Transverse colon (tissue), 4 donors: ENCODE data around the gene ACVR1. TPM values are rescaled to one million over a fixed set of nuclear protein-coding genes. Genes with fewer than 3 reads are reported as not detected.

Experiments used
- DNase-seq: peaks from one replicate; pipeline ENCODE4 v3.0.0-alpha.2; 2019
- H3K27ac ChIP-seq, 4 donors: fragments of 200-600 bp; sonication (generic); 2 replicates each; pipeline ENCODE4 v1.5.1; 2016 to 2018; ENCODE audit warnings: inconsistent platforms in 4 of 4
- H3K27me3 ChIP-seq: fragments of 200-600 bp; sonication (generic); 2 replicates; pipeline ENCODE4 v1.5.1; 2017; ENCODE audit warnings: inconsistent platforms
- H3K36me3 ChIP-seq, 4 donors: fragments of 200-600 bp; sonication (generic); 2 replicates each; pipeline ENCODE4 v1.5.1; 2017 to 2019; ENCODE audit warnings: inconsistent platforms in 4 of 4
- H3K4me1 ChIP-seq, 4 donors: fragments of 200-600 bp; sonication (generic); 2 replicates each; pipeline ENCODE4 v1.5.1; 2017 to 2020; ENCODE audit warnings: inconsistent platforms in 4 of 4
- H3K4me3 ChIP-seq, 4 donors: fragments of 200-600 bp; sonication (generic); 1 replicate in 1 of 4; 2 replicates in 3 of 4; pipeline versions ENCODE4 v1.5.1 to v1.6.1; 2017 to 2019; ENCODE audit warnings: inconsistent platforms in 4 of 4
- H3K9me3 ChIP-seq, 2 donors: fragments of 200-600 bp; sonication (generic); 2 replicates each; pipeline ENCODE4 v1.5.1; 2017 to 2019; ENCODE audit warnings: inconsistent platforms in 2 of 2
- EP300 ChIP-seq: sonication (generic); formaldehyde crosslinking; IDR thresholded peaks from one replicate; pipeline ENCODE4 v1.6.1; 2017; ENCODE audit warnings: antibody characterized with exemption, low read depth
- POLR2A ChIP-seq: fragments of 450-650 bp; IDR thresholded peaks from one replicate; pipeline ENCODE4 v1.6.1; 2016; ENCODE audit warnings: antibody characterized with exemption, mild to moderate bottlenecking, moderate library complexity
- POLR2AphosphoS5 ChIP-seq, 3 donors: sonication (generic); formaldehyde crosslinking; IDR thresholded peaks; one replicate each; pipeline ENCODE4 v1.6.1; 2016; ENCODE audit warnings: antibody characterized with exemption in 3 of 3
- WGBS, 2 donors: methylation state at CpG; one replicate each; pipeline ENCODE4 v1.1.5; 2018; ENCODE audit warnings: low coverage in 1 of 2; 5-methylcytosine and 5-hydroxymethylcytosine counted together
- in situ Hi-C, 4 donors: fragments of 200-750 bp; cut with MboI; loops; one replicate each; pipeline versions ENCODE4 v1.15.0 to v1.15.1; 2017; ENCODE audit warnings: low sequenced_read_pairs in 3 of 4, low pct_ligation_motif_present in 1 of 4, low pct_unique_long_range_greater_than_20kb in 1 of 4
- intact Hi-C: fragments of 100-400 bp; cut with DNase I; formaldehyde crosslinking; loops from one replicate; pipeline ENCODE4 v1.15.1; 2023; ENCODE audit warnings: low total_unique reads
- small RNA-seq, 4 donors: library from RNA; depleted of rRNA; stranded (forward); fragments of <200 nt; gene quantifications; one replicate each; pipeline ENCODE3, GENCODE V24; 2016
- total RNA-seq, 4 donors: library from RNA; depleted of rRNA; stranded (reverse); fragments of >200 nt; gene quantifications; one replicate each; pipeline ENCODE4 v1.1.0, GENCODE V29; 2016
- TF ChIP-seq, protein P1 (sequence below), 5 experiments: fragments of 200-600 bp in 3 of 5; fragments of 450-650 bp in 2 of 5; sonication (generic) in 3 of 5; IDR thresholded peaks; 1 replicate in 2 of 5; 2 replicates in 3 of 5; pipeline ENCODE4 v1.5.1; 2016 to 2017; ENCODE audit warnings: antibody characterized with exemption in 5 of 5, inconsistent platforms in 3 of 5, mild to moderate bottlenecking in 2 of 5, moderate library complexity in 1 of 5

The ACVR1 gene
- total RNA-seq, 4 donors from 2014 or later, result 4.5 to 16.5 (median 11.8) TPM

DNA sequence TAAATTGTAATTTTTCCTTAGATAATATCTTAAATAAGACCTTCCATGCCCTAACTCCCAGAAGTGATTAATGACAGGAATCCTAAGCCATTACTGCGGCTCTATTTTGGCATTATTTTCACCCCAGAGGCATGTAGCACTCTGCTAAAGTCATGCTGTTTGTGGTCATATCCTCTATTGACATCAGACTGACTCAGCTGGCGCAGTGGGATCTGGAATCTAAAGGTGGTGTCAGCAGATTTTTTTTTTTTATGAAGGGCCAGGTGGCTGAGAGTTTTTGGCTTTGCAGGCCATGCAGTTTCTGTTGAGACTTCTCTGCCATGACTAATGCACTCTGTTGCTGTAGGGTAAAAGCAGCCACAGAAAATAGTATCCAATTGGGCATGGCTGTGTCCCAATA is 183.4 kb downstream of the ACVR1 start:
- no peak for DNase-seq
- no peaks in the 10 kb centered on the region for H3K27me3 ChIP-seq
- TF ChIP-seq POLR2AphosphoS5 (IDR thresholded peaks at IDR 0.05) (no peak), POLR2A (no peak), EP300 (no peak)
- TF ChIP-seq, protein P1, sequence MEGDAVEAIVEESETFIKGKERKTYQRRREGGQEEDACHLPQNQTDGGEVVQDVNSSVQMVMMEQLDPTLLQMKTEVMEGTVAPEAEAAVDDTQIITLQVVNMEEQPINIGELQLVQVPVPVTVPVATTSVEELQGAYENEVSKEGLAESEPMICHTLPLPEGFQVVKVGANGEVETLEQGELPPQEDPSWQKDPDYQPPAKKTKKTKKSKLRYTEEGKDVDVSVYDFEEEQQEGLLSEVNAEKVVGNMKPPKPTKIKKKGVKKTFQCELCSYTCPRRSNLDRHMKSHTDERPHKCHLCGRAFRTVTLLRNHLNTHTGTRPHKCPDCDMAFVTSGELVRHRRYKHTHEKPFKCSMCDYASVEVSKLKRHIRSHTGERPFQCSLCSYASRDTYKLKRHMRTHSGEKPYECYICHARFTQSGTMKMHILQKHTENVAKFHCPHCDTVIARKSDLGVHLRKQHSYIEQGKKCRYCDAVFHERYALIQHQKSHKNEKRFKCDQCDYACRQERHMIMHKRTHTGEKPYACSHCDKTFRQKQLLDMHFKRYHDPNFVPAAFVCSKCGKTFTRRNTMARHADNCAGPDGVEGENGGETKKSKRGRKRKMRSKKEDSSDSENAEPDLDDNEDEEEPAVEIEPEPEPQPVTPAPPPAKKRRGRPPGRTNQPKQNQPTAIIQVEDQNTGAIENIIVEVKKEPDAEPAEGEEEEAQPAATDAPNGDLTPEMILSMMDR (IDR thresholded peaks at IDR 0.05), result no peak
- H3K9me3 ChIP-seq, result no peaks in the 10 kb centered on the region
- in situ Hi-C loops, result no loop called here
- no peaks in the 10 kb centered on the region for H3K36me3 ChIP-seq
- H3K4me3 ChIP-seq, result no peak overlapping the region
- no peak overlapping the region for H3K27ac ChIP-seq
- intact Hi-C loops, result loop anchor here (5.0 kb wide), 1 partner anchor 1790 kb away; no protein-coding TSS in a partner anchor
- H3K4me1 ChIP-seq, result no peaks in the 10 kb centered on the region
- 90 to 94% methylated on average over 2 of the region's 2 CpGs for WGBS, 2 donors

DNA sequence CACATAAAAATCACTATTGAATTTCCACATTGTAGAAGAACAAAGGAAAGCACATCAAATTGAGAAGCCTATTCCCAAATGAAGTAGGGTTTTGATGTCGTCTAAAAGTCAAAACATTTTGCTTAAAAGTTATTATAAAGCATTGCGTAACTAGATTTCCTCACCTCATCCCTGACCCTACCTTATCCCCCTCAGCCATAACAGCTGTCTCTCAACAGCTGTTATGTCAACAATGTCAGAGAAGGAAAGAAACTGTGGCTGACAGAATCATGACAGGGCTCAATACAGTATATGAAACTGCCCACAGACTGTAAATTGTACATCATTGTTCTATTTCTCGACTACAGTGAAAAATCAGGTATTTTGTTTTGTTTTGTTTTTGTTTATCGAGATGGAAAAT is 184.4 kb downstream of the ACVR1 start:
- Histone ChIP-seq H3K27ac (no peak overlapping the region), H3K4me1 (no peaks in the 10 kb centered on the region), H3K27me3 (no peaks in the 10 kb centered on the region), H3K9me3 (no peaks in the 10 kb centered on the region), H3K36me3 (no peaks in the 10 kb centered on the region), H3K4me3 (no peak overlapping the region)
- 86 to 90% methylated on average over 4 of the region's 4 CpGs for WGBS, 2 donors
- DNase-seq, result no peak
- TF ChIP-seq, protein P1 (IDR thresholded peaks at IDR 0.05), result no peak
- intact Hi-C loops (loop anchor here (5.0 kb wide), 1 partner anchor 1791 kb away; no protein-coding TSS in a partner anchor), in situ Hi-C loops (no loop called here)

DNA sequence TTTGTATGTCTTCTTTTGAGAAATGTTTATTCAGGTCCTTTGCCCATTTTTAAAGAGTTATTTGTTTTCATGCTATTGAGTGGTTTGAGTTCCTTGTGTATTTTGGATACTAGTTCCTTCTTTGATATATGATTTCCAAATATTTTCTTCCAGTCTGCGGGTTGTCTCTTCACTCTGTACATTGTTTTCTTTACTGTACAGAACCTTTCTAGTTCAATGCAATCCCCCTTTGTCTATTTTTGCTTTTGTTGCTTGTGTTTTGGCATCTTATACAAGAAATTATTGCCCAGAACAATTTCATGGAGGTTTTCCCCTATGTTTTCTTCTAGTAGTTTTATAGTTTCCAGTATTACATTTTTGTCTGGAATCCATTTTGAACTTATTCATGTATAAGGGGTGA is 185.0 kb downstream of the ACVR1 start:
- 92 to 100% methylated on average over 1 of the region's 1 CpG for WGBS, 2 donors
- intact Hi-C loops (loop anchor here (5.0 kb wide), 1 partner anchor 1791 kb away; no protein-coding TSS in a partner anchor), in situ Hi-C loops (no loop called here)
- H3K36me3 ChIP-seq, result no peaks in the 10 kb centered on the region
- no peaks in the 10 kb centered on the region for H3K27me3 ChIP-seq
- no peak overlapping the region for H3K4me3 ChIP-seq
- no peak for DNase-seq
- no peaks in the 10 kb centered on the region for H3K9me3 ChIP-seq
- TF ChIP-seq, protein P1 (IDR thresholded peaks at IDR 0.05), result no peak
- TF ChIP-seq POLR2AphosphoS5 (IDR thresholded peaks at IDR 0.05), result no peak
- TF ChIP-seq EP300, result no peak
- no peak for TF ChIP-seq POLR2A
- H3K4me1 ChIP-seq, result no peaks in the 10 kb centered on the region
- H3K27ac ChIP-seq, result no peak overlapping the region

Small RNA genes within 50 kb of the gene (small RNA-seq; reads per million reads assigned to genes)
- gene RNU6-436P, result 0 reads per million in 4 donors

Other genes starting within 250 kb of the ACVR1 start
- 10 to 100 TPM in 3 of 4 donors, 1 to 10 TPM in 1; 8.2 to 13.7 (median 11.9) TPM for gene ACVR1C, start 247.5 kb downstream of the ACVR1 start, total RNA-seq
- not detected for gene UPP2, start 225.5 kb upstream of the ACVR1 start, total RNA-seq